DMS53 treated with DMSO at 0.1 percent for 48 hours (cell line): ENCODE data around the gene PTTG1.

Source experiments
- DNase-seq: peaks from one replicate; lab custom pipeline; 2025; ENCODE audit not compliant: unreplicated experiment; lab: John Stamatoyannopoulos, UW

Gene PTTG1

DNA sequence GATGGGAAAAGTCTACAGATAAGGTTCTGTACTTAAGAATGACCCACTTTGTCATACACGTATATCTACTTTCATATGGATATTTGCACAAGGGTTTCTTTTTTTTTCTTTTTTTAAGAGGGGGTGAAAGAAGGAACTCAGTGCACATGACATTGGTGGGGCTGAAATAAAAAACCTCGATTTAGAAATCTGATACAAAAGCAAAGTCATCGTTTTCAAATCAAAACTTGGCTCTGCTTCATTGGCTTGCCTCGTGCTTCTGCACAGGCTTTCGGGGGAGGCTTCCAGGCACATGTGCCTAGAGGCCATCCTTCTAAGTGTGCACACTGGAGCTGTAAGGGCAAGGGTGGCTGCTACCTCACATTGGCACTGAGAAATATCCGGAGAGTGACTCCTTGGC, 31.1 kb downstream of the PTTG1 start:
- DNase-seq: no peak

GRCh38 chr5:160453751-160454150, 32.1 kb downstream of the PTTG1 start:
- DNase-seq: no peak

DNA sequence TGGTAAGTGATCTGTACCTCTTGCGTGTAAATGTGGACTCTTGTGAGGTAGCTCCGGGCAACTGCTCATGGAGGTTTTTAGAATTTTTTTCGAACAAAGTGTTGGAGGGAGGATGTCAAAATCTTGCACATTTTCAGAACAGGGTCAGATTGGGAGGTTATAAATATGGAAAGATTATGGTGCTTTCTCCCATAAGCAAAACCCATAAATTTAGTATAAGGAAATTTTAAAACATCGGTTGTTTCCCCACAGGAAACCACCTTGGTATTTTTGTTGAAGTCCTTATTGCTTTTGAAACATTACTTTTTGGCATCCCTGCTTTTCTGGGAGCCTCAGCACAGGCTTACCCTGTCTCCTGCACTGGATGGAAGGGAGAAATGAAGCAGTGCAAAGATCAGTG, 33.9 kb downstream of the PTTG1 start:
- DNase-seq: no peak

GRCh38 chr5:160456480-160457177, 35.0 kb downstream of the PTTG1 start:
- no peak for DNase-seq

DNA sequence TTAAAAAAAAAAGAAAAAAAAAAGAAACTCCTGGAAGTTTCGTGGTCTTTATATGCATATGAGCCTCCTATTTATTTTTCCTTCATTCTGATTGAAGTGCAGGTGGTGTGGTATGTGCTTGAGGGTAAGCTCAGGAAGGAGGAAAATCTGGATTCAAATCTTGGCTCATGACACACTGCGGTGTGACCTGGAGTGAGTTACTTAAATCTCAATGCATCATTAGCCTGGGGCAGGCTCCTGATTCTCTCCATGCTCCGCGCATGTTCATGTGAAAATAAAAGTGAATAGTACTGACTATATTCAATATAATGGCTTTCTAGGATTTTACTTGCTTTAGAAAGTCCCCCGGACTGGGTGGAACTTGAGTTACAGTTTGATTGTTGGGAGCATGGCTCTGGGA, 35.6 kb downstream of the PTTG1 start:
- no peak for DNase-seq

DNA sequence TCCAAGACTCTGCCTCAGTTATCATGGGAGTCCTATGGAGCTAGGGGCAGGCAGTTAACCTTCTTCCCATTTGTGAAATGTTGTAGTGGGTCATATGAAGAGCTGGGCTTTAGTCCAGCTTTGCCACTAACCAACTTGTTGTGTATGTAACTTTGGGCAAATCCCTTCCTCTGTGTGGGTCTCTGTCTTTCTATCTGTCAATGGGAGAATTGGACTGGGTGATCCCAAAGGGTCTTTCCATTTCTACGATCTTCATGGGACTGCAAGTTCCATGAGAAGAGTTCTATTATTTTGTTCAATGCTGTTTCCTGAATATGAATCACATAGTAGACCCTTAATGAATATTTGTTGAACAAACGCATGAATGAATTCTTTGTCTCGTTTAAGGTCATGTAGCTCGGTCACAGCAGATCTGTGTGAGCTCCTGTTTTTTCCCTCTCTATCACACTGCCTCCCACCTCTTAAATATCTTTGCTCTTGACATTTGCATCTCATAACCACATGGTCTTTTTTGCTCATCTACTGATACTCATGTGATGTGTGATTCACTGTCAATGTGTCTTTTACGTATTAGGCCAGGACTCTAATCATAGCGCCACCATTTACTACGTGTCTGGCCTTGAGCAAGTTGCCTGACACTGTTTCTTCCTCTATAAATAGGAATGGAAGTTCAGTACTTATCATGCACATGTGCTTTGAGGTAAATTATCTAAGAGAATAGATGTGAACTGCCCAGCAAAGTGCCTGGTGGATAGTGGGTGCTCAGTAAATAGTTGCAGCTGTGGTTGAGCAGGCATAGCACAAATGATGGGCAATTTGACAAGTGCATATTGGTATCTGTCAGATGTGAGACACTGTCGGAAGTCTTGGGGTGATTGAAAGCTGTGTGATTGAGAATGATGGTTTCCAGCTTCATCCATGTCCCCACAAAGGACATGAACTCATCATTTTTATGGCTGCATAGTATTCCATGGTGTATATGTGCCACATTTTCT, 37.4 kb downstream of the PTTG1 start:
- DNase-seq: no peak

GRCh38 chr5:160460377-160461049, 38.9 kb downstream of the PTTG1 start:
- no peak for DNase-seq

GRCh38 chr5:160461378-160461777, 39.7 kb downstream of the PTTG1 start:
- DNase-seq: no peak

- no peak for DNase-seq
These were observed 40.5 kb downstream of the PTTG1 start for GRCh38 chr5:160462167-160462566.

- no peak for DNase-seq
These were observed 41.6 kb downstream of the PTTG1 start for GRCh38 chr5:160463227-160463626.

GRCh38 chr5:160463740-160464465, 42.2 kb downstream of the PTTG1 start:
- peak; percentile 49 for DNase-seq

DNA sequence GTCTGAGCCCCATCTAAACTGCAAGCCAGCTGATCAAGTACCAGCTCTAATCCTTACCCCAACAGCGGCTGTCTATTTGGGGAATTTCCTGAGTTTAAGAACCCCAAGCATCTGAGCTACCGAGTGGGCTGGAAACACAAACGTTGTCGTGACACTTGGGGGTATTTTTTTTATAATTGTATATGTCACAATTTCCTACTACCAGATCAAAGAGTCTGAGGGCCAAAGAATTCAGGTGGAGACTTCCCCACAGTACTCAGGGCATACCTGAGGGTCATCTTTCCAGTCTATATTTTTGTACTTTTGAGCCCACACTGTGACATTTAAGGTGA, 42.8 kb downstream of the PTTG1 start:
- no peak for DNase-seq

GRCh38 chr5:160466116-160466515, 44.5 kb downstream of the PTTG1 start:
- no peak for DNase-seq

- no peak for DNase-seq
These were observed 45.4 kb downstream of the PTTG1 start for GRCh38 chr5:160466889-160467554.

DNA sequence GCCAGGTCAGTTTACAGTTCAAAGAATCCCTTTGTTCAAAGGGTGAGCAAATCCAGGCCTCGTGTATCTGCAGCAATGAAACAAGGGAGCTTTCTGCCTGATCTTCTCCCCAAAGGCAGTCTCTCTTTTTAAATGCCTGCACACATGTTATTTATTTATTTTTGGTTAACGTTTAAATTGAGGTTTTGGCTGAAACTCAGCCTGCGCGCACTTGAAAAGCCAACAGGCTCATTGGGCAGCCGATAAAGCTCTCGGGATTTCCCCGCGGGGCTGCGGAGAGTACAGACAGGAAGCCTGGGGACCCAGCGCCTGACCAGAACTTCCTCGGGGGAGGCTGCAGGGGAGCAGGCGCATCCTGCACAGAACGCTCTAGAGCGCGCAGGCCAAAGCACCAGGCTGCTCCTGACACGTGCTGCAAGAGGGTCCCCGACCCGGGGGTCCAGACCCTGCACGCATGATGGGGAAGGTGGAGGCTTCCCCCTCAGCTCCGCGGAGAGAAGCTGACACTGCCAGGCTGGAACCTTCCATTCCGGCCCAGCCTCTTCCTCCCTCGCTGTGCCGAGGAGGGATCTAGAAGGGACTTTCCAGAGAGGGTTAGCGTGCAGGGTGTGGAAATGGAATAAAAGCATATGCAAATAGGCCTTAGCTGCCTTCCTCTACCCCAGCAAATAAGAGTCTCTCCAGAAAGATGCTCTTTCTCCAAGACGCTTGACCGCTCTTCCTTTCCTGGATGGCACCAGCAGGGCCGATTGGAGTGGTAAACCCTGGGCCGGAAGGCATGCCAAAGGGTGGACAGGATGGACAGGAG, 46.1 kb downstream of the PTTG1 start:
- peak; percentile 45 for DNase-seq

- no peak for DNase-seq
These were observed 46.8 kb downstream of the PTTG1 start for GRCh38 chr5:160468363-160468975.

DNA sequence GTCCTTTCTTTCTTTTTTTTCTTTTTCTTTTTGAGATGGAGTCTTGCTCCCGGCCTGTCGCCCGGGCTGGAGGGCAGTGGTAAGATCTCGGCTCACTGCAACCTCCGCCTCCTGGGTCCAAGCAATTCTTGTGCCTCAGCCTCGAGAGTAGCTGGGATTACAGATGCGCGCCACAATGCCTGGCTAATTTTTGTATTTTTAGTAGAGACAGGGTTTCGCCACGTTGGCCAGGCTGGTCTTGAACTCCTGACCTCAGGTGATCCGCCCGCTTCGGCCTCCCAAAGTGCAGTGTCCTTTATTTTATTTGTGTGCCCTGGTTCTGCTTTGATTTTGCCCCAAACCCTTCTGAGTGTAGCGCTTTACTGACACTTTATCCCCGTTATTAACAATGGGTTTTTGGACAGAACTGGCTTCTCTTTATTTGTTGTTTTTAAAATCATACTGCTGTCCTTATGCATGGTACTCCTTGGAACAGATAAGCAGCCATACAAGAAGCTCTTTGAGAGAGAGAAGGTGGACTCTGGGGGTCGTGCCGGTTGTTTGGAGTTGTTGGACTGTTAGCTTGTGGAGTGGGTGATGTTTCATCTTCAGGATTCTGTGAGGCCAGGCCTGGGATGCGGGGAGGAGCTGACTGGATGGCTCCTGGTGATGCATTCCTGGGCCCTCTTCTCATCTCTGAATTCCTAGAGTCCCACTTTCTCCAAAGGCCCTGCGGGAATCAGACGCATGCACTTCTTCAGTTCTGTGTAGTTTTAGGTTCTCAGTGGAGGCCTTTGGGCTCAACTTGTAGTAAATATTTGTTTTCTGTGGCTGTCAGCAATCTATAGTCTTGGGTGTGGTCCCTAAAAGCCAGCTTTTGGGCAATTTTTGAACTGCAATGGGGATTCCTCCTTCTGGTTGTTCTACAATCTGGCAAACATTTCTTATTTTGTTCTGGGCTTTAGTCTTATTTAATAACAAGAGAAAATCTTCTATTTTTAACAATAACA, 47.8 kb downstream of the PTTG1 start:
- DNase-seq: no peak
